A673 (cell line): ENCODE data around the gene LARGE1. TPM values are rescaled to one million over a fixed set of nuclear protein-coding genes. Genes with fewer than 3 reads are reported as not detected.

ENCODE experiments used
- BruUV-seq: library from RNA; stranded (reverse); fragments of 400-500 nt; replicated peaks from 2 replicates; lab custom pipeline; 2021; lab: Mats Ljungman, UMichigan
- CTCF ChIA-PET: fragments of 300-600 bp; sonication (Branson Sonifier 250); formaldehyde crosslinking; loops from one replicate; lab custom pipeline; 2022; ENCODE audit warnings: antibody characterized with exemption; lab: Charles Lee
- POLR2A ChIA-PET: fragments of 300-600 bp; sonication (Branson Sonifier 250); formaldehyde crosslinking; loops from one replicate; lab custom pipeline; 2022; ENCODE audit warnings: antibody characterized with exemption; ENCODE audit not compliant: low non-redundant PET; lab: Charles Lee
- DNase-seq: peaks from one replicate; pipeline ENCODE4 v3.0.0-alpha.2; 2015; ENCODE audit warnings: low spot score
- H3K27ac ChIP-seq: fragments of 200-600 bp; sonication (generic); 2 replicates; pipeline ENCODE4 v1.5.1; 2016; ENCODE audit warnings: mixed run types, low read depth, mild to moderate bottlenecking, mixed read lengths, antibody characterized with exemption, low read length; ENCODE audit not compliant: poor library complexity, severe bottlenecking
- H3K27me3 ChIP-seq: fragments of 200-600 bp; sonication (generic); replicated peaks from 2 replicates; pipeline ENCODE4 v1.6.1; 2017; ENCODE audit warnings: mixed run types, low read depth, mild to moderate bottlenecking, mixed read lengths, antibody characterized with exemption, low read length; ENCODE audit not compliant: insufficient read depth, poor library complexity
- H3K36me3 ChIP-seq: fragments of 200-600 bp; sonication (generic); 2 replicates; pipeline ENCODE4 v1.6.1; 2016; ENCODE audit warnings: mixed run types, mild to moderate bottlenecking, mixed read lengths, antibody characterized with exemption, low read length; ENCODE audit not compliant: insufficient read depth, poor library complexity, severe bottlenecking
- H3K4me1 ChIP-seq: fragments of 200-600 bp; sonication (generic); 2 replicates; pipeline ENCODE4 v1.6.1; 2017; ENCODE audit warnings: mixed run types, mild to moderate bottlenecking, mixed read lengths, antibody characterized with exemption, low read length; ENCODE audit not compliant: insufficient read depth, poor library complexity, severe bottlenecking
- H3K4me3 ChIP-seq: fragments of 200-600 bp; sonication (generic); 2 replicates; pipeline ENCODE4 v1.5.1; 2016; ENCODE audit warnings: low read depth, mixed run types, mild to moderate bottlenecking, mixed read lengths, low read length; ENCODE audit not compliant: poor library complexity, severe bottlenecking
- H3K9me3 ChIP-seq: fragments of 200-600 bp; sonication (generic); 2 replicates; pipeline ENCODE4 v1.6.1; 2016; ENCODE audit warnings: mixed run types, low read depth, mild to moderate bottlenecking, mixed read lengths, antibody characterized with exemption, low read length; ENCODE audit not compliant: poor library complexity, severe bottlenecking
- EZH2 ChIP-seq: fragments of 200-600 bp; sonication (generic); IDR thresholded peaks from 2 replicates; pipeline ENCODE4 v1.6.1; 2017; ENCODE audit warnings: borderline replicate concordance, low read depth, mild to moderate bottlenecking, mixed read lengths, antibody characterized with exemption, low read length; ENCODE audit not compliant: poor library complexity, severe bottlenecking
- intact Hi-C: fragments of 100-400 bp; cut with micrococcal nuclease; formaldehyde crosslinking; loops from one replicate; pipeline ENCODE4 v1.10.0; 2022; ENCODE audit not compliant: unreplicated experiment
- total RNA-seq: library from RNA; stranded (reverse); gene quantifications from 2 replicates; pipeline ENCODE4 v1.2.3, GENCODE V29; 2021
- TF ChIP-seq, protein P1 (sequence below): fragments of 300-800, 200-600 bp; sonication (generic); conservative IDR thresholded peaks from 2 replicates; pipeline ENCODE4 v1.5.1; 2017; ENCODE audit warnings: low read depth, mild to moderate bottlenecking, antibody characterized with exemption, low read length, moderate library complexity, mixed read lengths

The LARGE1 gene
- total RNA-seq, 1 experiment from 2014 or later, result not detected

- no TSS peak for BruUV-seq
- TF ChIP-seq, protein P1, sequence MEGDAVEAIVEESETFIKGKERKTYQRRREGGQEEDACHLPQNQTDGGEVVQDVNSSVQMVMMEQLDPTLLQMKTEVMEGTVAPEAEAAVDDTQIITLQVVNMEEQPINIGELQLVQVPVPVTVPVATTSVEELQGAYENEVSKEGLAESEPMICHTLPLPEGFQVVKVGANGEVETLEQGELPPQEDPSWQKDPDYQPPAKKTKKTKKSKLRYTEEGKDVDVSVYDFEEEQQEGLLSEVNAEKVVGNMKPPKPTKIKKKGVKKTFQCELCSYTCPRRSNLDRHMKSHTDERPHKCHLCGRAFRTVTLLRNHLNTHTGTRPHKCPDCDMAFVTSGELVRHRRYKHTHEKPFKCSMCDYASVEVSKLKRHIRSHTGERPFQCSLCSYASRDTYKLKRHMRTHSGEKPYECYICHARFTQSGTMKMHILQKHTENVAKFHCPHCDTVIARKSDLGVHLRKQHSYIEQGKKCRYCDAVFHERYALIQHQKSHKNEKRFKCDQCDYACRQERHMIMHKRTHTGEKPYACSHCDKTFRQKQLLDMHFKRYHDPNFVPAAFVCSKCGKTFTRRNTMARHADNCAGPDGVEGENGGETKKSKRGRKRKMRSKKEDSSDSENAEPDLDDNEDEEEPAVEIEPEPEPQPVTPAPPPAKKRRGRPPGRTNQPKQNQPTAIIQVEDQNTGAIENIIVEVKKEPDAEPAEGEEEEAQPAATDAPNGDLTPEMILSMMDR, result no peak
- TF ChIP-seq EZH2, result no peak
- Histone ChIP-seq H3K27me3 (no peaks in the 10 kb centered on the region), H3K4me3 (no peak overlapping the region), H3K4me1 (no peaks in the 10 kb centered on the region), H3K9me3 (no peaks in the 10 kb centered on the region), H3K36me3 (no peaks in the 10 kb centered on the region), H3K27ac (no peak overlapping the region)
- intact Hi-C loops, result no loop called here
- ChIA-PET POLR2A (no interaction called here), CTCF (no interaction called here)
- no peak for DNase-seq
Observed at GRCh38 chr22:33272180-33272579, 648.1 kb downstream of the LARGE1 start.

DNA sequence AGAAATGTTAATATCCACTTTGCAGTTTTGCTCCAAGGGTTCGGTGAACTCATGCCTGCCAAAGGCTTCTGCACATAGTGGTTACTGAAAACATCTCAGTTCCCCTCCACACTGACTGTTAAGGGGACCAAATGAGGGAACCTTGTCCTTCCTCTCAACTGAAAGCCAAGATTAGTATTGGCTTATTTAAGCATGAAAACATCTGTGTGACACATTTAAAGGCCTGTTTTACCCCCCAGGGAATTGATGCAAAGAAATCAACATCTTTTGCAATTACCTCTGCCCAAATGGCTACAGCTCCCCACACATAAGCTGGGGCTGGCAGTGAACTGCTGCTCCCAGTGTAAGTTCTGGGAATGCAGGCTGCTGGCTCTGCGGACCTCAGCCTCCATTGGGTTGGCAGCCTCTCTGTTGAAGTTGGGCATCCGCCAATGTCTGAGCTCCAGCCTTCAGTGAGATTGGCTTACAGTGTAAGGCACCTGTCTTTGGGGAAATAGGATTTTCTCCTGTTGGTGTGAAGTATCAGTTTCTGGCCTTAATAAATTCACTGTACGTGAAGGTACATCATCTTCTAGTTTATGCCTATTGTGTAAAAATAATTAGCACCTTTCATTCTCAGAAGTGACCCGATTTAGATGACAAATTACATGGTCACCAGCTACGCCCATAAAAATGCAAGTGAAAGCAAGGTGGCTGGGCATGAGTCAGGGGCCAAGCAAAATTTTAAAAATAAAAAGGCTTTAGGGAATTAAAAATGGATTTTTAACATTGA is 648.7 kb downstream of the LARGE1 start:
- ChIA-PET POLR2A (no interaction called here), CTCF (no interaction called here)
- no peaks in the 10 kb centered on the region for H3K27me3 ChIP-seq
- BruUV-seq, result no TSS peak
- no peak for TF ChIP-seq EZH2
- TF ChIP-seq, protein P1, result no peak
- H3K4me3 ChIP-seq, result no peak overlapping the region
- no peak overlapping the region for H3K27ac ChIP-seq
- no peaks in the 10 kb centered on the region for H3K4me1 ChIP-seq
- H3K9me3 ChIP-seq, result no peaks in the 10 kb centered on the region
- DNase-seq, result no peak
- H3K36me3 ChIP-seq, result no peaks in the 10 kb centered on the region
- intact Hi-C loops, result no loop called here

DNA sequence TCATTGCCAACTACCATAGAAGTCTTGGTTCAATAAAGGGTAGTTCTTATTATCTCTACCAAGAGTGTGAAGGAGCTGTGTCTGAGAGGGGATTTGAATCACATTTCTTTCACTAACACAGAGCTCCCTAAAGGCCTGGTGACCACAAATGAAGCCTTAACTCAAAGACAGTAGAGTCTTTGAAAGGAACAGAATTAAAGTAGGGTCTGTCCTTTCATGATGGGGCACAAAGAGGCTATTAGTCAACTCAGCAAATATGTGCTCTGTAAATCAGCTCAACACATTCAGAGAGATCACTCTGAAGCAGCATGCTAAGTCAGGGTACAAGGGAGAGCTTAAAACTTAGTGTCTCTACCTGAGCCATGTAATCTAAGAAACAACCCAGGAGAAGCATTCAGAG is 649.7 kb downstream of the LARGE1 start:
- H3K36me3 ChIP-seq, result no peaks in the 10 kb centered on the region
- intact Hi-C loops, result no loop called here
- no peaks in the 10 kb centered on the region for H3K27me3 ChIP-seq
- no peak overlapping the region for H3K4me3 ChIP-seq
- no peaks in the 10 kb centered on the region for H3K4me1 ChIP-seq
- no peak for DNase-seq
- no peak overlapping the region for H3K27ac ChIP-seq
- no TSS peak for BruUV-seq
- H3K9me3 ChIP-seq, result no peaks in the 10 kb centered on the region
- TF ChIP-seq, protein P1, result no peak
- TF ChIP-seq EZH2, result no peak
- POLR2A ChIA-PET, result no interaction called here
- CTCF ChIA-PET, result no interaction called here
